ENCODE data around the gene KIAA2012. TPM values are rescaled to one million over a fixed set of nuclear protein-coding genes. Genes with fewer than 3 reads are reported as not detected.

The KIAA2012 gene
- polyA plus RNA-seq, 1 donor (not counting 4 experiments of a cell fraction or from before 2014, with no cell fraction given): not detected

GRCh38 chr2:202043475-202043874, 29.6 kb upstream of the KIAA2012 start:
- H3K9ac ChIP-seq (ENCODE audit: control insufficient read depth, extremely low read depth, insufficient read depth, low read length): no peak overlapping the region
- no peaks in the 10 kb centered on the region for H3K9me3 ChIP-seq (ENCODE audit: control insufficient read depth, low read depth, low read length)
- no peaks in the 10 kb centered on the region for H3K9me1 ChIP-seq (ENCODE audit: control insufficient read depth, extremely low read depth, insufficient read depth, low read length)
- no peaks in the 10 kb centered on the region for H3K79me2 ChIP-seq (ENCODE audit: control insufficient read depth, insufficient read depth, low read length)
- no peak overlapping the region for H2AFZ ChIP-seq (ENCODE audit: control insufficient read depth, low read length)
- FAIRE-seq: no peak
- no peaks in the 10 kb centered on the region for H3K36me3 ChIP-seq (ENCODE audit: control insufficient read depth in 2 of 2, extremely low read depth in 1 of 2, insufficient read depth in 2 of 2, low read length in 2 of 2)
- no peak overlapping the region for H3K27ac ChIP-seq (ENCODE audit: control insufficient read depth, insufficient read depth, low read length)
- no peak for DNase-seq (ENCODE audit: low read depth, low spot score)
- no peaks in the 10 kb centered on the region for H3K27me3 ChIP-seq (ENCODE audit: control insufficient read depth, extremely low read depth, insufficient read depth, low read length)
- H4K20me1 ChIP-seq (ENCODE audit: control insufficient read depth, extremely low read depth, insufficient read depth, low read length): no peaks in the 10 kb centered on the region
- no peaks in the 10 kb centered on the region for H3K4me1 ChIP-seq (ENCODE audit: control insufficient read depth, extremely low read depth, insufficient read depth, low read length)
- no peak overlapping the region for H3K4me2 ChIP-seq (ENCODE audit: control insufficient read depth, extremely low read depth, insufficient read depth, low read depth, low read length)
- H3K4me3 ChIP-seq (ENCODE audit: control insufficient read depth in 2 of 3, extremely low read depth in 1 of 3, insufficient read depth in 2 of 3, low read depth in 1 of 3, low read length in 3 of 3): no peak overlapping the region
- dilution Hi-C loops (cut with MboI; ENCODE audit: extremely low pct_ligation_motif_present, low sequenced_read_pairs): no loop called here
- TF ChIP-seq CTCF (optimal IDR thresholded peaks at IDR 0.05 in 1 of 3, IDR thresholded peaks at IDR 0.05 in 1 of 3, conservative IDR thresholded peaks at IDR 0.05 in 1 of 3; ENCODE audit: extremely low read depth in 1 of 3, insufficient read depth in 2 of 3, low read length in 3 of 3): no peak
- TF ChIP-seq EZH2 (IDR thresholded peaks at IDR 0.05; ENCODE audit: low read length): no peak

- H3K27me3 ChIP-seq (ENCODE audit: control insufficient read depth, extremely low read depth, insufficient read depth, low read length): no peaks in the 10 kb centered on the region
- FAIRE-seq: no peak
- no peaks in the 10 kb centered on the region for H3K9me3 ChIP-seq (ENCODE audit: control insufficient read depth, low read depth, low read length)
- H3K9ac ChIP-seq (ENCODE audit: control insufficient read depth, extremely low read depth, insufficient read depth, low read length): no peak overlapping the region
- H3K79me2 ChIP-seq (ENCODE audit: control insufficient read depth, insufficient read depth, low read length): no peaks in the 10 kb centered on the region
- H3K9me1 ChIP-seq (ENCODE audit: control insufficient read depth, extremely low read depth, insufficient read depth, low read length): no peaks in the 10 kb centered on the region
- no peaks in the 10 kb centered on the region for H3K4me1 ChIP-seq (ENCODE audit: control insufficient read depth, extremely low read depth, insufficient read depth, low read length)
- no peak overlapping the region for H2AFZ ChIP-seq (ENCODE audit: control insufficient read depth, low read length)
- H3K4me3 ChIP-seq (ENCODE audit: control insufficient read depth in 2 of 3, extremely low read depth in 1 of 3, insufficient read depth in 2 of 3, low read depth in 1 of 3, low read length in 3 of 3): no peak overlapping the region
- no peak for DNase-seq (ENCODE audit: low read depth, low spot score)
- no peaks in the 10 kb centered on the region for H3K36me3 ChIP-seq (ENCODE audit: control insufficient read depth in 2 of 2, extremely low read depth in 1 of 2, insufficient read depth in 2 of 2, low read length in 2 of 2)
- H3K4me2 ChIP-seq (ENCODE audit: control insufficient read depth, extremely low read depth, insufficient read depth, low read depth, low read length): no peak overlapping the region
- dilution Hi-C loops (cut with MboI; ENCODE audit: extremely low pct_ligation_motif_present, low sequenced_read_pairs): no loop called here
- TF ChIP-seq CTCF (optimal IDR thresholded peaks at IDR 0.05 in 1 of 3, IDR thresholded peaks at IDR 0.05 in 1 of 3, conservative IDR thresholded peaks at IDR 0.05 in 1 of 3; ENCODE audit: extremely low read depth in 1 of 3, insufficient read depth in 2 of 3, low read length in 3 of 3) (no peak), EZH2 (IDR thresholded peaks at IDR 0.05; ENCODE audit: low read length) (no peak)
- no peak overlapping the region for H3K27ac ChIP-seq (ENCODE audit: control insufficient read depth, insufficient read depth, low read length)
- no peaks in the 10 kb centered on the region for H4K20me1 ChIP-seq (ENCODE audit: control insufficient read depth, extremely low read depth, insufficient read depth, low read length)
Observed at GRCh38 chr2:202044777-202045176, 28.3 kb upstream of the KIAA2012 start.
